MM.1S (cell line): Measurements from ENCODE around the gene PRKCA.
"Not testable (repeated sequence)": the region's sequence is repeated elsewhere in the genome, so short reads cannot be mapped to it uniquely, and the experiment has no call there.

Source experiments
- DNase-seq: peaks from one replicate; pipeline ENCODE4 v3.0.0-alpha.2; 2015
- H2AFZ ChIP-seq: fragments of 300-600 bp; sonication (generic); 2 replicates; pipeline ENCODE4 v1.6.0; 2016; ENCODE audit warnings: antibody characterized with exemption, low read length
- H3F3A ChIP-seq: fragments of 300-600 bp; sonication (generic); 2 replicates; pipeline ENCODE4 v1.6.1; 2016; ENCODE audit warnings: mild to moderate bottlenecking, antibody characterized with exemption, low read length, moderate library complexity, mixed read lengths; ENCODE audit not compliant: insufficient read depth
- H3K27ac ChIP-seq: fragments of 300-600 bp; sonication (generic); 2 replicates; pipeline ENCODE4 v1.5.1; 2016; ENCODE audit warnings: mild to moderate bottlenecking, low read length
- H3K27me3 ChIP-seq: fragments of 300-600 bp; sonication (generic); replicated peaks from 2 replicates; pipeline ENCODE4 v1.6.0; 2016; ENCODE audit warnings: low read length; ENCODE audit not compliant: insufficient read depth
- H3K36me3 ChIP-seq: fragments of 300-600 bp; sonication (generic); replicated peaks from 2 replicates; pipeline ENCODE4 v1.6.1; 2016; ENCODE audit warnings: mild to moderate bottlenecking, low read length, mixed read lengths; ENCODE audit not compliant: insufficient read depth
- H3K4me1 ChIP-seq: fragments of 300-600 bp; sonication (generic); 2 replicates; pipeline ENCODE4 v1.6.1; 2016; ENCODE audit warnings: low read length, mixed read lengths
- H3K4me2 ChIP-seq: fragments of 300-600 bp; sonication (generic); 2 replicates; pipeline ENCODE4 v1.6.0; 2016; ENCODE audit warnings: low read depth, low read length
- H3K4me3 ChIP-seq: fragments of 300-600 bp; sonication (generic); 2 replicates; pipeline ENCODE4 v1.5.1; 2016; ENCODE audit warnings: low read length, mixed read lengths
- H3K79me2 ChIP-seq: fragments of 300-600 bp; sonication (generic); 2 replicates; pipeline ENCODE4 v1.6.1; 2016; ENCODE audit warnings: mixed run types, low read length, mixed read lengths
- H3K9ac ChIP-seq: fragments of 300-600 bp; sonication (generic); 2 replicates; pipeline ENCODE4 v1.6.1; 2016; ENCODE audit warnings: low read length, mixed read lengths
- H3K9me2 ChIP-seq: fragments of 300-600 bp; sonication (generic); replicated peaks from 2 replicates; pipeline ENCODE4 v1.6.1; 2016; ENCODE audit warnings: mild to moderate bottlenecking, low read length, mixed read lengths; ENCODE audit not compliant: insufficient read depth
- H3K9me3 ChIP-seq: fragments of 300-600 bp; sonication (generic); replicated peaks from 2 replicates; pipeline ENCODE4 v1.6.1; 2016; ENCODE audit warnings: mild to moderate bottlenecking, low read length, mixed read lengths; ENCODE audit not compliant: insufficient read depth
- H4K20me1 ChIP-seq: fragments of 300-600 bp; sonication (generic); 2 replicates; pipeline ENCODE4 v1.6.1; 2016; ENCODE audit warnings: mild to moderate bottlenecking, low read length, moderate library complexity, mixed read lengths; ENCODE audit not compliant: insufficient read depth
- EZH2 ChIP-seq: fragments of 300-600 bp; sonication (generic); optimal IDR thresholded peaks from 2 replicates; pipeline ENCODE3; 2017; ENCODE audit warnings: low read depth, mild to moderate bottlenecking, antibody characterized with exemption, low read length, mixed read lengths
- EZH2phosphoT487 ChIP-seq: fragments of 300-600 bp; sonication (generic); IDR thresholded peaks from 2 replicates; pipeline ENCODE4 v1.6.1; 2018; ENCODE audit warnings: antibody characterized with exemption, low read length
- TF ChIP-seq, protein P1 (sequence below): fragments of 300-600 bp; sonication (generic); IDR thresholded peaks from 2 replicates; pipeline ENCODE4 v1.5.1; 2016; ENCODE audit warnings: antibody characterized with exemption, low read length, mixed read lengths

Gene PRKCA

GRCh38 chr17:66474806-66475497 lies 172.5 kb downstream of the PRKCA start:
- H3K27me3 ChIP-seq: no peaks in the 10 kb centered on the region
- H3K27ac ChIP-seq: no peak overlapping the region
- DNase-seq: no peak
- H3K9me3 ChIP-seq: no peaks in the 10 kb centered on the region
- H4K20me1 ChIP-seq: no peaks in the 10 kb centered on the region
- H2AFZ ChIP-seq: no peak overlapping the region
- no peaks in the 10 kb centered on the region for H3K36me3 ChIP-seq
- no peak for TF ChIP-seq EZH2phosphoT487
- TF ChIP-seq, protein P1, sequence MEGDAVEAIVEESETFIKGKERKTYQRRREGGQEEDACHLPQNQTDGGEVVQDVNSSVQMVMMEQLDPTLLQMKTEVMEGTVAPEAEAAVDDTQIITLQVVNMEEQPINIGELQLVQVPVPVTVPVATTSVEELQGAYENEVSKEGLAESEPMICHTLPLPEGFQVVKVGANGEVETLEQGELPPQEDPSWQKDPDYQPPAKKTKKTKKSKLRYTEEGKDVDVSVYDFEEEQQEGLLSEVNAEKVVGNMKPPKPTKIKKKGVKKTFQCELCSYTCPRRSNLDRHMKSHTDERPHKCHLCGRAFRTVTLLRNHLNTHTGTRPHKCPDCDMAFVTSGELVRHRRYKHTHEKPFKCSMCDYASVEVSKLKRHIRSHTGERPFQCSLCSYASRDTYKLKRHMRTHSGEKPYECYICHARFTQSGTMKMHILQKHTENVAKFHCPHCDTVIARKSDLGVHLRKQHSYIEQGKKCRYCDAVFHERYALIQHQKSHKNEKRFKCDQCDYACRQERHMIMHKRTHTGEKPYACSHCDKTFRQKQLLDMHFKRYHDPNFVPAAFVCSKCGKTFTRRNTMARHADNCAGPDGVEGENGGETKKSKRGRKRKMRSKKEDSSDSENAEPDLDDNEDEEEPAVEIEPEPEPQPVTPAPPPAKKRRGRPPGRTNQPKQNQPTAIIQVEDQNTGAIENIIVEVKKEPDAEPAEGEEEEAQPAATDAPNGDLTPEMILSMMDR: no peak
- no peaks in the 10 kb centered on the region for H3K9me2 ChIP-seq
- H3F3A ChIP-seq: no peaks in the 10 kb centered on the region
- H3K9ac ChIP-seq: no peak overlapping the region
- H3K4me2 ChIP-seq: no peak overlapping the region
- no peaks in the 10 kb centered on the region for H3K4me1 ChIP-seq
- no peak overlapping the region for H3K4me3 ChIP-seq
- H3K79me2 ChIP-seq: no peaks in the 10 kb centered on the region

DNA sequence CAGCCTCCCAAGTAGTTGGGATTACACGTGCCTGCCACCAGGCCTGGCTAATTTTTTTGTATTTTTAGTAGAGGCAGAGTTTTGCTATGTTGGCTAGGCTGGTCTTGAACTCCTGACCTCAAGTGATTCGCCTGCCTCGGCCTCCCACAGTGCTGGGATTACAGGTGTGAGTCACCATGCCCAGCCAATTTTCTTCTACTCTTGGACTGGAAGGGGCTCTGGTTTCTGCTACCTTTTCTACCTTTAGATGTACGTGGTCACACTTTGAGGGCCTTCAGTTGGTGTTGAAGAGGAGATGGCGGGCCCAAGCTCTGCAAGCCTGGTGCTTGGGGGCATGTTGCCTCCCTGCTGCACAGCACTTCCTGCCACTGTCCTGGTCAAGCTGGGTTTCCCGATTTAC lies 173.6 kb downstream of the PRKCA start:
- Histone ChIP-seq H3K79me2 (no peaks in the 10 kb centered on the region), H3F3A (no peaks in the 10 kb centered on the region), H3K9me2 (no peaks in the 10 kb centered on the region), H3K36me3 (no peaks in the 10 kb centered on the region), H3K9ac (no peak overlapping the region), H4K20me1 (no peaks in the 10 kb centered on the region), H3K9me3 (no peaks in the 10 kb centered on the region), H2AFZ (no peak overlapping the region), H3K4me2 (no peak overlapping the region), H3K4me3 (no peak overlapping the region), H3K27me3 (no peaks in the 10 kb centered on the region), H3K27ac (no peak overlapping the region), H3K4me1 (no peaks in the 10 kb centered on the region)
- no peak for TF ChIP-seq EZH2phosphoT487
- TF ChIP-seq EZH2: no peak
- TF ChIP-seq, protein P1: no peak
- DNase-seq: no peak

DNA sequence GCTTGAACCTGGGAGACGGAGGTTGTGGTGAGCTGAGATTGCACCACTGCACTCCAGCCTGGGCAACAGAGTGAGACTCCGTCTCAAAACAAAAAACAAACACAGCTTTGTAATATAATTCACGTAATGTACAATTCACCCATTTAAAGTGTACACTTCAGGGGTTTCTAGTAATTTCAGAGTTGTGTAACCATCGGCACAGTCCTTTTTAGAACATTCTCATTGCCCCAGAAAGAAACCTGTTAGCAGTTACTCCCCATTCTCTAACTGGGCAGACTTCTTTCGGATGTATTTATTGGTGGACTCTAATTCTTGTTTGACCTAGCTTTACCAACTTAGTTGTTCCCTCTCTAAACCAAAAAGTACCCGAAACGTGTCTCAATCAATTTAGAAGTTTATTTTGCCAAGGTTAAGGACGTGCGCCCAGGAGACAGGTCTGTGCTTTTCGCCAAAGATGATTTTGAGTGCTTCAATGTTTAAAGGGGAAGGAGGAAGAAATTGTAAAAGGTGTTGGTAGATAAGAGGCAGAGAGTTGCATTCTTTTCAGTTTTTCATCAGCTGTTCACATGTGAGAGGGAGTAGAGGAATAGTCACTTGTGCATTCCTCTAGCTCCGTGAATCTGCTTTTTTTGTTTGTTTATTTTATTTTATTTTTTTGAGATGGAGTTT lies 175.3 kb downstream of the PRKCA start:
- H3F3A ChIP-seq: no peaks in the 10 kb centered on the region
- H3K4me2 ChIP-seq: no peak overlapping the region
- H3K9me3 ChIP-seq: no peaks in the 10 kb centered on the region
- H3K36me3 ChIP-seq: no peaks in the 10 kb centered on the region
- no peak overlapping the region for H2AFZ ChIP-seq
- H3K4me3 ChIP-seq: no peak overlapping the region
- no peaks in the 10 kb centered on the region for H4K20me1 ChIP-seq
- TF ChIP-seq EZH2phosphoT487 (no peak), EZH2 (no peak)
- TF ChIP-seq, protein P1: no peak
- no peak overlapping the region for H3K27ac ChIP-seq
- H3K79me2 ChIP-seq: no peaks in the 10 kb centered on the region
- H3K9me2 ChIP-seq: no peaks in the 10 kb centered on the region
- H3K27me3 ChIP-seq: no peaks in the 10 kb centered on the region
- H3K4me1 ChIP-seq: no peaks in the 10 kb centered on the region
- H3K9ac ChIP-seq: no peak overlapping the region
- DNase-seq: no peak

GRCh38 chr17:66479230-66479889 lies 176.9 kb downstream of the PRKCA start:
- not testable (repeated sequence) for H2AFZ ChIP-seq, H3K36me3 ChIP-seq, H3K4me1 ChIP-seq, H3K9me2 ChIP-seq, H3K27ac ChIP-seq, H3F3A ChIP-seq, DNase-seq, H3K9ac ChIP-seq, H3K4me2 ChIP-seq, H3K79me2 ChIP-seq, H3K9me3 ChIP-seq, H4K20me1 ChIP-seq, H3K4me3 ChIP-seq, H3K27me3 ChIP-seq
